HepG2 (cell line): Measurements from ENCODE around the gene NDST1. TPM values are rescaled to one million over a fixed set of nuclear protein-coding genes. Genes with fewer than 3 reads are reported as not detected.
A peak's percentile ranks its signal among the peaks of the same experiment; 100 is the strongest.

Experiments used
- BRD4 ChIP-seq: sonication (generic); formaldehyde crosslinking; IDR thresholded peaks from 2 replicates; pipeline ENCODE4 v1.4.0; 2020; ENCODE audit warnings: missing genetic modification reagents
- CHD2 ChIP-seq: IDR thresholded peaks from 2 replicates; pipeline ENCODE4 v1.6.1; 2011; ENCODE audit warnings: low read depth, low read length, improper control_type of control experiment
- DMAP1 ChIP-seq: IDR thresholded peaks from 2 replicates; pipeline ENCODE4 v1.6.1; 2016
- ETV6 ChIP-seq: sonication (generic); formaldehyde crosslinking; conservative IDR thresholded peaks from 2 replicates; pipeline ENCODE4 v1.4.0; 2020; ENCODE audit warnings: missing genetic modification reagents
- FOXC1 ChIP-seq: sonication (generic); formaldehyde crosslinking; IDR thresholded peaks from 2 replicates; pipeline ENCODE4 v1.8.0; 2022; ENCODE audit warnings: mild to moderate bottlenecking, missing genetic modification reagents, borderline replicate concordance
- HNF1B ChIP-seq: sonication (generic); formaldehyde crosslinking; IDR thresholded peaks from 2 replicates; pipeline ENCODE4 v1.5.1; 2020; ENCODE audit warnings: mild to moderate bottlenecking, moderate library complexity, missing genetic modification reagents
- KMT2A ChIP-seq: sonication (generic); formaldehyde crosslinking; IDR thresholded peaks from 2 replicates; pipeline ENCODE4 v1.4.0; 2020; ENCODE audit warnings: missing genetic modification reagents
- MEF2D ChIP-seq: sonication (generic); formaldehyde crosslinking; IDR thresholded peaks from 2 replicates; pipeline ENCODE4 v1.5.1; 2020; ENCODE audit warnings: mild to moderate bottlenecking, missing genetic modification reagents
- NR2F2 ChIP-seq: IDR thresholded peaks from 2 replicates; pipeline ENCODE4 v1.6.1; 2012; ENCODE audit warnings: low read depth, inconsistent platforms, borderline replicate concordance
- RBM22 ChIP-seq: fragments of 200-400 bp; formaldehyde crosslinking; optimal IDR thresholded peaks from 2 replicates; pipeline ENCODE3; 2017; ENCODE audit warnings: mild to moderate bottlenecking, low read length, moderate library complexity
- REPIN1 ChIP-seq: sonication (generic); formaldehyde crosslinking; IDR thresholded peaks from 2 replicates; pipeline ENCODE4 v1.8.0; 2022; ENCODE audit warnings: missing genetic modification reagents, low read depth, mild to moderate bottlenecking, borderline replicate concordance
- STAG1 ChIP-seq: sonication (generic); formaldehyde crosslinking; IDR thresholded peaks from 2 replicates; pipeline ENCODE4 v1.4.0; 2020; ENCODE audit warnings: missing genetic modification reagents
- TFDP2 ChIP-seq: sonication (generic); formaldehyde crosslinking; IDR thresholded peaks from 2 replicates; pipeline ENCODE4 v1.4.0; 2020; ENCODE audit warnings: missing genetic modification reagents
- ZBTB4 ChIP-seq: sonication (generic); formaldehyde crosslinking; IDR thresholded peaks from 2 replicates; pipeline ENCODE4 v1.4.0; 2020; ENCODE audit warnings: missing genetic modification reagents, mild to moderate bottlenecking, borderline replicate concordance
- ZFP91 ChIP-seq: sonication (generic); formaldehyde crosslinking; IDR thresholded peaks from 2 replicates; pipeline ENCODE4 v1.9.0; 2022; ENCODE audit warnings: missing genetic modification reagents, mild to moderate bottlenecking, borderline replicate concordance
- ZNF143 ChIP-seq: sonication (generic); formaldehyde crosslinking; IDR thresholded peaks from 2 replicates; pipeline ENCODE4 v1.4.0; 2020; ENCODE audit warnings: missing genetic modification reagents
- ZNF251 ChIP-seq: sonication (generic); formaldehyde crosslinking; IDR thresholded peaks from 2 replicates; pipeline ENCODE4 v1.9.0; 2021; ENCODE audit warnings: mild to moderate bottlenecking, missing genetic modification reagents
- ZNF350 ChIP-seq: sonication (generic); formaldehyde crosslinking; IDR thresholded peaks from 2 replicates; pipeline ENCODE4 v1.4.0; 2020; ENCODE audit warnings: mild to moderate bottlenecking, low read depth, missing genetic modification reagents, borderline replicate concordance
- ZNF75D ChIP-seq: sonication (generic); formaldehyde crosslinking; IDR thresholded peaks from 2 replicates; pipeline ENCODE4 v1.8.1; 2023; ENCODE audit warnings: missing genetic modification reagents, mild to moderate bottlenecking, borderline replicate concordance
- ZSCAN31 ChIP-seq: sonication (generic); formaldehyde crosslinking; IDR thresholded peaks from 2 replicates; pipeline ENCODE4 v1.5.0; 2020; ENCODE audit warnings: low read depth, mild to moderate bottlenecking, missing genetic modification reagents
- polyA plus RNA-seq, 8 experiments: library from polyadenylated mRNA; depleted of rRNA in 3 of 8; stranded (reverse) in 7 of 8; unstranded in 1 of 8; fragments of >200 nt; fragmentation: Illumina TruSeq in 4 of 8; extraction: Trizol in 4 of 8; gene quantifications; 2 replicates each; pipeline versions ENCODE4 v1.2.1 to v1.2.3, GENCODE V29; 2011 to 2016; ENCODE audit warnings: low read depth in 4 of 8, missing spikeins in 1 of 8, mixed read lengths in 1 of 8; ENCODE audit not compliant: insufficient read depth in 1 of 8
- total RNA-seq, 5 experiments: library from RNA; depleted of rRNA; stranded (reverse); fragments of >200 nt; fragmentation: Illumina TruSeq; extraction: Trizol; gene quantifications; 2 replicates each; pipeline ENCODE4 v1.2.3, GENCODE V29; 2016; ENCODE audit warnings: low read depth in 1 of 5
- TF ChIP-seq, protein P1 (sequence below): sonication (generic); formaldehyde crosslinking; IDR thresholded peaks from 2 replicates; pipeline ENCODE4 v1.4.0; 2020; ENCODE audit warnings: low read depth, mild to moderate bottlenecking, missing genetic modification reagents

NDST1 gene
- total and polyA plus RNA-seq, 2 of the 13 experiments (the other 11 are each of a cell fraction or from before 2014, with no cell fraction given), result 23.8 to 26.2 TPM

GRCh38 chr5:150589862-150590601, 82.1 kb downstream of the NDST1 start (continued):
- no peak for TF ChIP-seq HNF1B
- TF ChIP-seq REPIN1 (CRISPR knock-in tag), result no peak
- TF ChIP-seq ZNF75D (CRISPR knock-in tag), result no peak
- no peak for TF ChIP-seq ZBTB4 (CRISPR knock-in tag)
- TF ChIP-seq NR2F2, result no peak
- peak; percentile 84 for TF ChIP-seq STAG1
- TF ChIP-seq FOXC1 (CRISPR knock-in tag), result no peak
- peak; percentile 21; the same call in 1 of the 2 replicates for TF ChIP-seq ZFP91 (CRISPR knock-in tag)
- TF ChIP-seq ETV6, result no peak
- no peak for TF ChIP-seq ZSCAN31
- TF ChIP-seq ZNF251 (CRISPR knock-in tag), result no peak
- TF ChIP-seq ZNF350, result 0 out of 2 replicates have a peak, but pooled peaks have one; percentile 27
- TF ChIP-seq CHD2, result no peak
- no peak for TF ChIP-seq DMAP1 (CRISPR knock-in tag)
- no peak for TF ChIP-seq KMT2A (CRISPR knock-in tag)
- no peak for TF ChIP-seq ZNF143 (CRISPR knock-in tag)
- TF ChIP-seq TFDP2, result peak; percentile 47; the same call in 1 of the 2 replicates
- no peak for TF ChIP-seq RBM22
- TF ChIP-seq BRD4 (CRISPR knock-in tag), result no peak
- TF ChIP-seq, protein P1, sequence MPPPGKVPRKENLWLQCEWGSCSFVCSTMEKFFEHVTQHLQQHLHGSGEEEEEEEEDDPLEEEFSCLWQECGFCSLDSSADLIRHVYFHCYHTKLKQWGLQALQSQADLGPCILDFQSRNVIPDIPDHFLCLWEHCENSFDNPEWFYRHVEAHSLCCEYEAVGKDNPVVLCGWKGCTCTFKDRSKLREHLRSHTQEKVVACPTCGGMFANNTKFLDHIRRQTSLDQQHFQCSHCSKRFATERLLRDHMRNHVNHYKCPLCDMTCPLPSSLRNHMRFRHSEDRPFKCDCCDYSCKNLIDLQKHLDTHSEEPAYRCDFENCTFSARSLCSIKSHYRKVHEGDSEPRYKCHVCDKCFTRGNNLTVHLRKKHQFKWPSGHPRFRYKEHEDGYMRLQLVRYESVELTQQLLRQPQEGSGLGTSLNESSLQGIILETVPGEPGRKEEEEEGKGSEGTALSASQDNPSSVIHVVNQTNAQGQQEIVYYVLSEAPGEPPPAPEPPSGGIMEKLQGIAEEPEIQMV (CRISPR knock-in tag), result 0 out of 2 replicates have a peak, but pooled peaks have one; percentile 64
- TF ChIP-seq MEF2D (CRISPR knock-in tag), result no peak
